HG02970 (cell line): Measurements from ENCODE around the gene FMNL3.
"Not testable (repeated sequence)": the region's sequence is repeated elsewhere in the genome, so short reads cannot be mapped to it uniquely, and the experiment has no call there.

Experiments
- ATAC-seq: cut with Tn5 transposase; IDR thresholded peaks from one replicate; pipeline ENCODE4 v1.9.1; 2021; ENCODE audit warnings: mild to moderate bottlenecking, moderate library complexity, moderate number of reproducible peaks; ENCODE audit not compliant: unreplicated experiment, low FRiP score

FMNL3 gene

GRCh38 chr12:49707128-49707811, at the start of gene FMNL3:
TSS of gene FMNL3 (minus strand) at chr12:49707405. CDS start at chr12:49707180, 225 bp downstream.
- peak; percentile 79 for ATAC-seq

GRCh38 chr12:49750996-49751393, 43.8 kb upstream of the FMNL3 start:
- ATAC-seq = no peak

GRCh38 chr12:49750027-49750995, 43.1 kb upstream of the FMNL3 start:
- no peak for ATAC-seq

- ATAC-seq = no peak
These were observed 41.6 kb upstream of the FMNL3 start for GRCh38 chr12:49748800-49749199.

GRCh38 chr12:49748306-49748705, 41.1 kb upstream of the FMNL3 start:
- ATAC-seq = no peak

- ATAC-seq = no peak
These were observed 37.2 kb upstream of the FMNL3 start for GRCh38 chr12:49744363-49744885.

GRCh38 chr12:49741882-49742620, 34.8 kb upstream of the FMNL3 start:
- peak; percentile 43 for ATAC-seq

GRCh38 chr12:49740930-49741881, 34.0 kb upstream of the FMNL3 start, which contains the start of gene TMBIM6:
TSS of gene TMBIM6 (plus strand) at chr12:49741557. CDS start at chr12:49752494, 10,937 bp downstream.
- ATAC-seq = peak; percentile 95

GRCh38 chr12:49740277-49740676, 33.1 kb upstream of the FMNL3 start:
- ATAC-seq = not testable (repeated sequence)

GRCh38 chr12:49738721-49739120, 31.5 kb upstream of the FMNL3 start:
- ATAC-seq = not testable (repeated sequence)

GRCh38 chr12:49734900-49735299, 27.7 kb upstream of the FMNL3 start:
- ATAC-seq = not testable (repeated sequence)

- no peak for ATAC-seq
These were observed 26.2 kb upstream of the FMNL3 start for GRCh38 chr12:49733219-49734017.

GRCh38 chr12:49730568-49731101, 23.4 kb upstream of the FMNL3 start:
- no peak for ATAC-seq

- no peak for ATAC-seq
These were observed 22.8 kb upstream of the FMNL3 start for GRCh38 chr12:49730050-49730449.

- ATAC-seq = no peak
These were observed 21.2 kb upstream of the FMNL3 start for GRCh38 chr12:49728446-49728845.

- ATAC-seq = not testable (repeated sequence)
These were observed 14.2 kb upstream of the FMNL3 start for GRCh38 chr12:49721355-49721754.

GRCh38 chr12:49720214-49720613, 13.0 kb upstream of the FMNL3 start:
- ATAC-seq = no peak

- ATAC-seq = not testable (repeated sequence)
These were observed 10.6 kb upstream of the FMNL3 start for GRCh38 chr12:49717800-49718199.
